Lung (tissue), 16 donors: ENCODE data around the gene WNT16. TPM values are rescaled to one million over a fixed set of nuclear protein-coding genes. Genes with fewer than 3 reads are reported as not detected.

Experiments
- ATAC-seq: fragments of 200-7000 bp; cut with Tn5 transposase; one replicate; pipeline ENCODE4 v1.9.1; 2020; ENCODE audit warnings: moderate number of reproducible peaks; ENCODE audit not compliant: insufficient read depth, low FRiP score
- DNase-seq, 3 donors: peaks; one replicate each; pipeline ENCODE4 v3.0.0-alpha.2; 2013 to 2017
- H3K27ac ChIP-seq, 2 donors: one replicate each; pipeline ENCODE4 v1.5.1; 2013; ENCODE audit warnings: mild to moderate bottlenecking in 2 of 2, moderate library complexity in 2 of 2, control low read depth in 1 of 2, inconsistent platforms in 1 of 2, low read depth in 1 of 2, low read length in 1 of 2
- H3K27me3 ChIP-seq, 3 donors: one replicate each; pipeline ENCODE4 v1.5.1; 2013; ENCODE audit warnings: low read length in 2 of 3; ENCODE audit not compliant: control insufficient read depth in 3 of 3, insufficient read depth in 3 of 3
- H3K36me3 ChIP-seq, 4 donors: one replicate each; pipeline ENCODE4 v1.5.1; 2013; ENCODE audit warnings: low read length in 4 of 4, mild to moderate bottlenecking in 1 of 4, moderate library complexity in 1 of 4; ENCODE audit not compliant: control insufficient read depth in 4 of 4, insufficient read depth in 4 of 4
- H3K4me1 ChIP-seq, 5 donors: one replicate each; pipeline ENCODE4 v1.5.1; 2013; ENCODE audit warnings: low read length in 5 of 5, mild to moderate bottlenecking in 2 of 5, moderate library complexity in 1 of 5; ENCODE audit not compliant: control insufficient read depth in 5 of 5, insufficient read depth in 5 of 5
- H3K4me3 ChIP-seq: one replicate; pipeline ENCODE4 v1.5.1; 2013; ENCODE audit warnings: mild to moderate bottlenecking, control low read depth, moderate library complexity
- H3K9ac ChIP-seq, 2 donors: one replicate each; pipeline ENCODE4 v1.5.1; 2013; ENCODE audit warnings: low read length in 2 of 2, control low read depth in 1 of 2; ENCODE audit not compliant: insufficient read depth in 1 of 2
- H3K9me3 ChIP-seq, 4 donors: one replicate each; pipeline ENCODE4 v1.5.1; 2013; ENCODE audit warnings: low read length in 3 of 4, mild to moderate bottlenecking in 1 of 4, moderate library complexity in 1 of 4; ENCODE audit not compliant: control insufficient read depth in 4 of 4, insufficient read depth in 3 of 4
- CTCF ChIP-seq: IDR thresholded peaks from 2 replicates; pipeline ENCODE4 v1.5.1; 2012; ENCODE audit warnings: mild to moderate bottlenecking; ENCODE audit errors: control extremely low read depth, extremely low read depth
- WGBS, 2 donors: extraction: QIAGEN DNeasy Blood & Tissue Kit; methylation state at CpG; one replicate each; pipeline ENCODE4 v1.1.7; 2013; 5-methylcytosine and 5-hydroxymethylcytosine counted together
- long read RNA-seq, 5 donors: transcript quantifications; one replicate each; lab custom pipeline, GENCODE V29; 2026
- polyA plus RNA-seq, 2 donors: library from polyadenylated mRNA; stranded (reverse); fragments of 200-250 nt; gene quantifications; one replicate each; pipeline ENCODE4 v1.2.1, GENCODE V29; 2013
- total RNA-seq, 2 donors: library from RNA; depleted of rRNA in 1 of 2; stranded (reverse); fragments of >200 nt in 1 of 2; gene quantifications; one replicate each; pipeline ENCODE4 v1.2.1, GENCODE V29; 2014 to 2021
- donor health status: control.
- donor health status: control.
- donor health status: Bipolar disorder and iron deficiency.
- donor health status: healthy.
- donor health status: DM: yes; HTN: yes; CAD: no.

Gene WNT16
- total RNA-seq (under 1 TPM; 0.09 to 0.14 TPM), polyA plus RNA-seq (under 1 TPM in 1 of 2 donors, not detected in 1; 0.02 TPM)
- long read RNA-seq, donor 1 = 0 reads
- long read RNA-seq, donor 2 = 0 reads
- long read RNA-seq, donor 3 = 0 reads
- long read RNA-seq, donor 4 = 0 reads
- long read RNA-seq, donor 5 = 0 reads

- DNase-seq = no peak
- TF ChIP-seq CTCF = no peak
- H3K27me3 ChIP-seq = peaks cover 4 to 52% (median 51%) of the 10 kb centered on the region in 3 donors
- H3K4me1 ChIP-seq = peaks cover 0 to 17% (median 4%) of the 10 kb centered on the region in 5 donors
- H3K36me3 ChIP-seq = no peaks in the 10 kb centered on the region
- H3K9ac ChIP-seq = no peak within 1 kb of the TSS
- peaks cover 0 to 3% (median 0%) of the 10 kb centered on the region in 4 donors for H3K9me3 ChIP-seq
- no peak within 1 kb of the TSS for H3K4me3 ChIP-seq
- 20 to 27% methylated on average over 27 of the region's 27 CpGs for WGBS, 2 donors
- no peak within 1 kb of the TSS for H3K27ac ChIP-seq
- no peak for ATAC-seq
Observed at GRCh38 chr7:121328508-121329190, at the start of gene WNT16. Gene WNT16 (plus strand): TSS chr7:121329000. CDS start chr7:121329293, 293 bp downstream.

GRCh38 chr7:121279060-121279620 is 49.7 kb upstream of the WNT16 start:
- H3K4me1 ChIP-seq = peaks cover 0 to 2% (median 0%) of the 10 kb centered on the region in 5 donors
- H3K36me3 ChIP-seq = no peaks in the 10 kb centered on the region
- H3K4me3 ChIP-seq = no peak overlapping the region
- DNase-seq (no peak), ATAC-seq (no peak)
- H3K27me3 ChIP-seq = no peaks in the 10 kb centered on the region
- TF ChIP-seq CTCF = no peak
- H3K27ac ChIP-seq = no peak overlapping the region
- H3K9ac ChIP-seq = no peak overlapping the region
- no peaks in the 10 kb centered on the region for H3K9me3 ChIP-seq
- 79 to 95% methylated on average over 2 of the region's 2 CpGs for WGBS, 2 donors

- Histone ChIP-seq H3K4me3 (no peak overlapping the region), H3K27me3 (no peaks in the 10 kb centered on the region), H3K9ac (no peak overlapping the region), H3K9me3 (peaks cover 0 to under 1% (median 0%) of the 10 kb centered on the region in 4 donors), H3K27ac (no peak overlapping the region), H3K36me3 (no peaks in the 10 kb centered on the region), H3K4me1 (peaks cover 0 to 2% (median 0%) of the 10 kb centered on the region in 5 donors)
- TF ChIP-seq CTCF = no peak
- DNase-seq (no peak), ATAC-seq (no peak)
- 79 to 84% methylated on average over 4 of the region's 4 CpGs for WGBS, 2 donors
Observed at GRCh38 chr7:121279822-121280221, 49.0 kb upstream of the WNT16 start.
